CD14-positive monocyte (primary cell): ENCODE data around the gene SELENOM. TPM values are rescaled to one million over a fixed set of nuclear protein-coding genes. Genes with fewer than 3 reads are reported as not detected.

Source experiments
- DNase-seq, 3 donors: peaks; one replicate each; pipeline ENCODE4 v3.0.0-alpha.2; 2011 to 2022
- H2AFZ ChIP-seq: 2 replicates; pipeline ENCODE4 v1.6.0; 2012; ENCODE audit warnings: mild to moderate bottlenecking, low read depth, low read length, inconsistent platforms; ENCODE audit not compliant: insufficient read depth, poor library complexity, severe bottlenecking
- H3K27ac ChIP-seq, 2 donors: 1 replicate in 1 of 2; 2 replicates in 1 of 2; pipeline ENCODE4 v1.5.1; 2012 to 2013; ENCODE audit warnings: low read length in 2 of 2, control low read depth in 1 of 2, inconsistent platforms in 1 of 2, low read depth in 1 of 2, mild to moderate bottlenecking in 1 of 2
- H3K27me3 ChIP-seq, 2 donors: one replicate each; pipeline versions ENCODE4 v1.6.0 to v1.6.1; 2011 to 2013; ENCODE audit warnings: low read length in 2 of 2; ENCODE audit not compliant: control insufficient read depth in 2 of 2, insufficient read depth in 2 of 2
- H3K36me3 ChIP-seq, 2 donors: replicated peaks in 1 of 2; 1 replicate in 1 of 2; 2 replicates in 1 of 2; pipeline versions ENCODE4 v1.5.1 to v1.6.1; 2012 to 2013; ENCODE audit warnings: low read length in 2 of 2, control low read depth in 1 of 2, inconsistent platforms in 1 of 2, mild to moderate bottlenecking in 1 of 2; ENCODE audit not compliant: insufficient read depth in 2 of 2, control insufficient read depth in 1 of 2
- H3K4me1 ChIP-seq, 2 donors: 1 replicate in 1 of 2; 2 replicates in 1 of 2; pipeline versions ENCODE4 v1.5.1 to v1.6.1; 2012 to 2013; ENCODE audit warnings: low read length in 2 of 2, control low read depth in 1 of 2, inconsistent platforms in 1 of 2, mild to moderate bottlenecking in 1 of 2, moderate library complexity in 1 of 2; ENCODE audit not compliant: insufficient read depth in 2 of 2, control insufficient read depth in 1 of 2
- H3K4me2 ChIP-seq: replicated peaks from 2 replicates; pipeline ENCODE3; 2012; ENCODE audit warnings: low read length, moderate library complexity, mild to moderate bottlenecking; ENCODE audit not compliant: poor library complexity, severe bottlenecking; ENCODE audit errors: extremely low read depth
- H3K4me3 ChIP-seq, 3 experiments: fragments of 200-600 bp in 1 of 3; sonication (generic) in 1 of 3; replicated peaks in 1 of 3; 1 replicate in 2 of 3; 2 replicates in 1 of 3; pipeline ENCODE4 v1.5.1; 2011 to 2013; ENCODE audit warnings: low read length in 3 of 3, mild to moderate bottlenecking in 3 of 3, control low read depth in 2 of 3, low read depth in 2 of 3, inconsistent platforms in 1 of 3, moderate library complexity in 1 of 3
- H3K79me2 ChIP-seq: 2 replicates; pipeline ENCODE4 v1.6.0; 2012; ENCODE audit warnings: mild to moderate bottlenecking, control low read depth, inconsistent platforms, low read length, moderate library complexity; ENCODE audit not compliant: insufficient read depth
- H3K9ac ChIP-seq: 2 replicates; pipeline ENCODE4 v1.6.0; 2017; ENCODE audit warnings: low read length, mild to moderate bottlenecking; ENCODE audit not compliant: insufficient read depth, poor library complexity, severe bottlenecking
- H3K9me3 ChIP-seq, 2 donors: replicated peaks in 1 of 2; 1 replicate in 1 of 2; 2 replicates in 1 of 2; pipeline versions ENCODE4 v1.5.1 to v1.6.1; 2012 to 2013; ENCODE audit warnings: low read length in 2 of 2, control low read depth in 1 of 2; ENCODE audit not compliant: control insufficient read depth in 1 of 2, insufficient read depth in 1 of 2
- H4K20me1 ChIP-seq: 2 replicates; pipeline ENCODE4 v1.6.0; 2012; ENCODE audit warnings: mild to moderate bottlenecking, low read length, control low read depth, moderate library complexity; ENCODE audit not compliant: insufficient read depth
- H3K27ac Mint-ChIP-seq, 7 donors: one replicate each; pipeline ENCODE4 v1.8.0; 2020; ENCODE audit warnings: mild to moderate bottlenecking in 7 of 7, mixed read lengths in 7 of 7, moderate library complexity in 6 of 7, inconsistent platforms in 2 of 7
- H3K27me3 Mint-ChIP-seq, 3 donors: one replicate each; pipeline ENCODE4 v1.8.0; 2021 to 2022; ENCODE audit warnings: low read depth in 3 of 3, mild to moderate bottlenecking in 3 of 3, mixed read lengths in 3 of 3, moderate library complexity in 3 of 3, inconsistent platforms in 1 of 3
- H3K36me3 Mint-ChIP-seq, 2 donors: one replicate each; pipeline ENCODE4 v1.8.0; 2020; ENCODE audit warnings: mixed read lengths in 2 of 2, inconsistent platforms in 1 of 2, mild to moderate bottlenecking in 1 of 2
- H3K4me1 Mint-ChIP-seq: one replicate; pipeline ENCODE4 v1.8.0; 2020; ENCODE audit warnings: mild to moderate bottlenecking, mixed read lengths
- H3K4me3 Mint-ChIP-seq, 2 donors: one replicate each; pipeline ENCODE4 v1.8.0; 2020; ENCODE audit warnings: mild to moderate bottlenecking in 2 of 2, mixed read lengths in 2 of 2, moderate library complexity in 1 of 2
- H3K9me3 Mint-ChIP-seq, 7 donors: one replicate each; pipeline ENCODE4 v1.8.0; 2020 to 2022; ENCODE audit warnings: mixed read lengths in 7 of 7, mild to moderate bottlenecking in 6 of 7, moderate library complexity in 6 of 7, inconsistent platforms in 2 of 7
- CTCF ChIP-seq: fragments of 200-600 bp; IDR thresholded peaks from one replicate; pipeline ENCODE4 v1.8.0; 2022; ENCODE audit warnings: antibody characterized with exemption, mild to moderate bottlenecking
- WGBS: methylation state at CpG from one replicate; pipeline ENCODE4 v1.1.5; 2013; ENCODE audit warnings: missing lambda C conversion rate; ENCODE audit not compliant: insufficient coverage; 5-methylcytosine and 5-hydroxymethylcytosine counted together
- intact Hi-C, 2 donors: fragments of 100-400 bp; cut with micrococcal nuclease; formaldehyde crosslinking; loops; one replicate each; pipeline versions ENCODE4 v1.15.0 to v1.15.1; 2023
- polyA plus RNA-seq, 3 donors: library from polyadenylated mRNA; depleted of rRNA in 1 of 3; unstranded in 2 of 3; stranded (reverse) in 1 of 3; fragments of 300-500 nt in 2 of 3; fragments of >200 nt in 1 of 3; fragmentation: Illumina TruSeq in 2 of 3; gene quantifications; 1 replicate in 2 of 3; 2 replicates in 1 of 3; pipeline ENCODE4 v1.2.3, GENCODE V29; 2012 to 2021

Gene SELENOM
- polyA plus RNA-seq, 3 donors = 3.2 to 7.6 (median 3.4) TPM

- H3K27me3 Mint-ChIP-seq = peaks cover 3 to 8% (median 3%) of the 10 kb centered on the region in 3 donors
- Histone ChIP-seq H3K4me1 (peaks cover 6 to 7% of the 10 kb centered on the region in 2 donors), H3K79me2 (no peaks in the 10 kb centered on the region), H4K20me1 (no peaks in the 10 kb centered on the region), H3K9ac (no peak overlapping the region), H3K9me3 (no peaks in the 10 kb centered on the region), H3K4me3 (no peak overlapping the region), H2AFZ (no peak overlapping the region), H3K36me3 (no peaks in the 10 kb centered on the region), H3K4me2 (no peak overlapping the region), H3K27ac (no peak overlapping the region), H3K27me3 (no peaks in the 10 kb centered on the region)
- no peak overlapping the region for H3K27ac Mint-ChIP-seq
- no peak for TF ChIP-seq CTCF
- WGBS = 89% methylated on average over 3 of the region's 3 CpGs
- H3K9me3 Mint-ChIP-seq = peaks cover 0 to 2% (median 0%) of the 10 kb centered on the region in 7 donors
- DNase-seq = no peak
- intact Hi-C loops = no loop called here
- H3K4me1 Mint-ChIP-seq = peaks cover 8% of the 10 kb centered on the region
- no peaks in the 10 kb centered on the region for H3K36me3 Mint-ChIP-seq
- no peak overlapping the region for H3K4me3 Mint-ChIP-seq
These were observed 16.9 kb upstream of the SELENOM start for GRCh38 chr22:31124290-31124689.

GRCh38 chr22:31123292-31123602 is 15.9 kb upstream of the SELENOM start:
- intact Hi-C loops = no loop called here
- Histone ChIP-seq H3K27me3 (no peaks in the 10 kb centered on the region), H4K20me1 (no peaks in the 10 kb centered on the region), H3K36me3 (no peaks in the 10 kb centered on the region), H3K79me2 (no peaks in the 10 kb centered on the region), H3K4me3 (no peak overlapping the region), H3K4me2 (no peak overlapping the region), H3K9ac (no peak overlapping the region), H2AFZ (no peak overlapping the region), H3K4me1 (peaks cover 6 to 7% of the 10 kb centered on the region in 2 donors), H3K9me3 (no peaks in the 10 kb centered on the region), H3K27ac (no peak overlapping the region)
- no peaks in the 10 kb centered on the region for H3K36me3 Mint-ChIP-seq
- 93% methylated on average over 3 of the region's 4 CpGs for WGBS
- no peak for TF ChIP-seq CTCF
- H3K4me1 Mint-ChIP-seq = peaks cover 8% of the 10 kb centered on the region
- no peak overlapping the region for H3K4me3 Mint-ChIP-seq
- peaks cover 3 to 8% (median 6%) of the 10 kb centered on the region in 3 donors for H3K27me3 Mint-ChIP-seq
- no peak for DNase-seq
- H3K9me3 Mint-ChIP-seq = peaks cover 0 to 2% (median 0%) of the 10 kb centered on the region in 7 donors
- no peak overlapping the region for H3K27ac Mint-ChIP-seq
